SKM-1 (cell line): ENCODE data around the gene UNC5C.

Experiments
- DNase-seq: peaks from one replicate; lab custom pipeline; 2025; ENCODE audit not compliant: unreplicated experiment; lab: John Stamatoyannopoulos, UW

The UNC5C gene

DNA sequence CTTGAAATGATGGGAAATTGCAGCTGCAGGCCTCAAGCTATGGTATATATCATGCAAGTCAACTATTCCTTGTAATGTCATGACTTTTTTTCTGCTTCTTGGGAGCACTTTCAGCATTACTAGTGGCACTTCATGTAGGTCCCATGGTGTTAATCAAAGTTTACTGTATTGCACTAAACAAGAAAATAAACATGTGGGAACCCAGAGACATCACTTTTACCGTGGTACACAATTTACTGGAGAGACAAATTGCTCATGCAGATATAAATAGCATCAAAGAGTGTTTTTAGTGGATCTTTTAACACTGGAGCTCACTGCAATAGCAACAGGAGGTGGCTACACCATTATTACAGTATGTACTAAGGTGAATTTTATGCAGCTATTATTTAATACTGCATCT, 79.2 kb downstream of the UNC5C start:
- no peak for DNase-seq

DNA sequence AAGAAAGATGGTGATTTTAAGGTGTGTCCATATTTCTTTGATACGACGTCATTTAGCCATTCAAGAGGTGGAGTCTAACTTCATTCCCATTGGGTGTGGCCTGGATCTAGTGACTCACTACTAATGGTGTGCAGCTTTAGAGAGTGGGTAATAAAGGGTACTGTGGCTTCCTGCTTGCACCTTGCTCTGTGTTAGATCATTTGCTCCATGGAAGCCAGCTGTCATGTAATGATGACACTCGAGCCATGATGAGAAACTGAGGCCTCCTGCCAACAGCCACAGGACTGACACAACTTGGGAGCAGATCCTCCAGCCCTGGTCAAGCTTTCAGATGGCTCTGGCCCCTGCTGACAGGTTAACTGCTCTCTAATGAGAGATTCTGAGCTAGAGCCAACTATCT, 82.0 kb downstream of the UNC5C start:
- no peak for DNase-seq

DNA sequence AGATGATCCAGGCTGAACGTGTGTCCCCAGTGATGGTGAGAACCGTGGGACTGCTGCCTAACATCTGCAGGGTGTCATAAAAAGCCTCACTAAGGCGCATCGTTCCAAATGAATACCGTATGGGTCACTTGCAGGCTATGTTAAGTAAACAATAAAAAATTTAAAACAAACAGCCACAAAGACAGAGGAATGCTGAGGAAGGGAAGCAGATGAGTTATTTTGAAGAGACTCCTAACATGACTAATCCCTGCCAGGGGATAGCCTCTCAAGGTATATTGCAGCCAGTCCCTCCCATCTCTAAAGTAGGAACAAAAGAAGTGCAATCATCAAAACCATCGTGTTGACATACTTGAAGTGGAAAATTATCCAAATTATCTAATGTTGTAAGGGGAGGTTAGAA, 83.8 kb downstream of the UNC5C start:
- DNase-seq: no peak

DNA sequence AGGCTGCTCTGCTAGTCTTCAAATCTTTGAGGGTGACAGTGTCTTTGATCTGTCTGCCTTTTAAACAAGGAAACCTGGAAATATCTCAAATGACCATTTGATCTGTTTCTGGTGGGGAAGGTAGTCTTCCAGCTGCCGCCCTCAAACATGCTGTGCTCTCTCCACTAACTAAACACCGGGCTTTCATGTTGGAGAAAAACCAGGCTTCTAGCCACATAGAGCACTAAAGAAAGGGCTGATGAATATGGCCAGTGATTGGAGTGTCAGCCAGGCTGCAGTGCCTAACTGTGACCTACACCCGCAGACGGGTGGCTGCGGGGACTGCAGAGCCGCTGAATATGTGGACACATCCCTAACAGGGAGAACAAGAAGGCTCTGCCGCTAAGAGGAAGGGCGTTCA, 85.9 kb downstream of the UNC5C start:
- no peak for DNase-seq

DNA sequence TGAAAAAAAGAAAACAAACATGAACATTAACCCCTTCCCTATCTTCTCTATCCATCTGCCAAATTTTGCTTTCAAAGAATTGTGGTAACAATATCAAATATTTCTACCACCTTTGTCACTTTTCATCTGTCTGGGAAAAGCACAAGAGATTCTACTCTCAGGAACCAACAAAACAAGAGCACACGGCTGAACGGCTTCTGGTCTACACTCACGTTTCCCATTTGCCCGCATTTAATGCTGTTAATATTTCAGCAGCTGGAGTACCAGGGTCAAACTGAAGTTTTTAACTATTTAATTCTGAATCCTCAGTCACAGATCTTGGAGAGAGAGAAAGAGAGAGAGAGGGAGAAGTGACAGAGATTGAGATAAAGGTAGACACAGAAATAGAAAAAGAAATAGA, 91.4 kb downstream of the UNC5C start:
- DNase-seq: no peak

DNA sequence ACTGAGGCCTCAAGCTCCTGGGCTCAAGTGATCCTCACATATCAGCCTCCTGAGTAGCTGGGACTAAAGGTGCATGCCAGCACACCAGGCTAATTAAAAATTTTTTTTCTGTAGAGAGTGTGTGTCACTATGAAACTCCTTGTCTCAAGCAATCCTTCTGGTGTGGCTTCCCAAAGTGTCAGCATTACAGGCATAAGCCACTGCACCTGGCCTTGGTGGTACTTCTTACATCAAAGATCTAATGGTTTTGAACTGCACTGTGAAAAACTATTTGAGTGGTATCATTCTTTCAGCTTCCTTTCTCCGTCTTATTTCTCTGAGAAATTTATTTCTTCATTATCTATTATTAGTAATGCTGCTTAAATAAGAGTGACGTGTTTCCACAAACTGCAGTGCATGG, 98.5 kb downstream of the UNC5C start:
- DNase-seq: no peak

DNA sequence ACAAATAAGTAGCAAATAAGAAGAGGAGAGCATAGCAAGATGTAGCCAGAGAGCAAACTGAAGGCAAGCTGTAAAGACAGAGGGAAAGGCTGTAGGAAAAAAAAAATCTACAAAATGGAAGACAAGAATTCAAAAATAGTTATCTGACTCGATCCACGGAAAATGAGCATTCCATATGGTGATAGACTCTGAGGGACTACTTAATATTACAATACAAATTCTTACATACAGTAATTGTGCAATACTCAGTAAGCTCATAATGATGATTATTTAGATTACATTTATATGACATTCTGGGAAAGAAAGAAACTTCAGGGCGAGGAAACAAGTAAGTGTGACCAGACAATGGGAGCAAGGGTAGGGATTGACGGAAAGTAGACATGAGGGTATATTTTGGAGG, 102.6 kb downstream of the UNC5C start:
- no peak for DNase-seq

DNA sequence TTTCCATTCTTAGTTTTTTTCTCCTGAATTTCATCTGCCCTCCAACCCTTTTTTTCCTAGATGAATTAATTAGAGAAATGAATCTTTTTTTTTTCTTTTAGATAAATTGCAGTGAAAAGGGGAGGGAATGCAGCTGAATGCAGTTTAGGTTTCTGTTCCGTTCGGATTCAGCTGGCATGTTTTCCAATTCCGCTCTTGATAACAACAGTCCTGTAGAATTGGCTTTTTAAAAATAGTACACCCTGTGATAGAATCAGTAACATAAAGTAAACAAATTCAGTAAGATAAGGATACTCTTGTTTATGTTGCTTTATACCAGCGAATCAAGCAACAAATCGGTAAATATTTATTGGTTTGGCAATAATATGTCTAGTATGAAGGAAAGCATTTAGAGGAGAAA, 103.5 kb downstream of the UNC5C start:
- DNase-seq: no peak

DNA sequence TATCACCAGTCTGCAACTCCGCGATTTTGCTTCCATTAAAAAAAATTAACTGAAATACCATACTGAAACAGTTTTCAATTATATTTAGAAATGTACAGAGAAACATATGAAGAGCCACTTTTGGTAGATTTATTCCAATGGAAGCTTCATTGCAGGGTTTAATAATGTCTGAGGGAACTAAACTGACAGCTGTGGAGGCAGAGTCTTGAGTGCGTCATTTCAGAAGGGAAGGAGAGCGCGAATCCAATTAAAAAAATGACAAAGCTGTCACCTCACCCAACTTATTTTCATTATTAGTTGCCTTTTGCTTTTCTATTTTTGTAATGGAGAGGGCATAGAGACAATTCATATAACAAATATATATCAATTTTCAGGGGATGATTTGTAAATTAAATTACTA, 104.0 kb downstream of the UNC5C start:
- DNase-seq: no peak

DNA sequence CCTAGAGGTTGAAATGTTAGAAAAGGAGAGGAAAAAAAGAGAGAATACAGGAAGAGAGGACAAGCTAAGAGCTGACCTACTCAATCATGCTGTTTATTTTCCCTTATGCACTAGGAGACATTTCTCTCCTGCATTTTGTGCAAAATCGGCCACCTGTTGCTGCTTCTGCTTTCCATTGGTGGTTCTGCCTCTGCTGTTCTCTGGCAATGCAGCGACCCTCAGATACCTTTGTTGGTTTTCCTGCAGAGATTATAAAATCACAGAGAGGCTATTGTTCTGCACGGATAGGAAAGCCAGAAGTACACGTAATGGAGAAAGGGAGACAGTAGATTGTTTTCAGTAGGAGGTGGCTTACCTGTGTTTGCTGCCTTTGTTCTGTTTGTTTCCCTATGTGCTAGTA, 108.9 kb downstream of the UNC5C start:
- DNase-seq: no peak

DNA sequence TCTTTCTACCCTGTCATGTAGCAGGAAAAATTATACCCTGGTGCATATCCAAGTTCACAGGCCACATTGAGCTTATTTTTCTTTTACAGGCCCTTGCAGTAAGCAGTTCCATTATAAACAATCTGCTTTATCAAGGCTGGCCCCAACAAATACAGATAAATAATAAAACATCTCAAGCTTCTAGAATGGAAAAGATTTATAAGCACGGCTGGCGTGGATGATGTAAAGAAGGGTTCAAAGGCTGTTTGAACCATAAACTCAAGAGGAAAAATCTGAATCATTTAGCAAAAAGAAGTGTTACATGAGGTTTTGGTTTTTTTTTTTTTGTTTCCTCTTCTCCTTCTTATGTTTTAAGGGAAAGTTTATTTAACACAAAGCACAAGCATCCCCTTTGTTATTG, 109.7 kb downstream of the UNC5C start:
- no peak for DNase-seq

DNA sequence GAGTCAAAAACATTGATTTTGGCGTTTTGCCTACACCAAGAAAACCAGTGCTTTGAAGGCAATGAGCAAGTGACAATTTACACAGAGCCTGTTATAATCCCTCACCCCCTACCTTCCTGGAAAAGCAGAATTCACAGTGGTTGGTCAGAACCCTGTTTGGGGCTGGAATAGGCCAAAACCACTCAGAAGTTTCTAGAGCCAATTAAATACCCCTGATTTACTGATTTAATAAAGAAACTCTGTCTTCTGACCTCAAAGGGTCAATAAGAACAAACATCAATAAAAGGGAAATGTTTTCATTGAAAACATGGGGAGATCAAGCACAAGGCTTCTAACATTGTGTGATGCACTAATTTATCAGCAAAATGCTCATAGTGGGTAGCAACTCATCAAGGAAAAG, 116.3 kb downstream of the UNC5C start:
- no peak for DNase-seq

DNA sequence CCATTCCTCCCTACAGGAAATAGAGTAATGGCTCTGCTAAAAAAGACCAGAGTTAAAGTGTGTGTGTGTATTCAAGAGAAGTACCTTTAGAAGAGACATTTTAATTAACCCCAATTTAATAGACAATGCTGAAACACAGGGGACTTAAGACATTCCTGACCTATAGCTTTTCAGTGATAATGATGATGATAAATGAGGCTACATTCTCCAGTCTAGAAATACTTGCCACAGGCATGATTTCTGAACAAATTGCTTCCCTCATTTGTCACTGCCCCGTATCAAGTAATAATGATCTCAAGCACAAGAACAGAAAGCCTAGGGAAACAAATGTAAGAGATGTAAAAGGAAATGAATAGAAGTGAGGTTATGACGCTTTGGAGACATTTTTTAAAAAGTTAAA, 117.1 kb downstream of the UNC5C start:
- DNase-seq: no peak

DNA sequence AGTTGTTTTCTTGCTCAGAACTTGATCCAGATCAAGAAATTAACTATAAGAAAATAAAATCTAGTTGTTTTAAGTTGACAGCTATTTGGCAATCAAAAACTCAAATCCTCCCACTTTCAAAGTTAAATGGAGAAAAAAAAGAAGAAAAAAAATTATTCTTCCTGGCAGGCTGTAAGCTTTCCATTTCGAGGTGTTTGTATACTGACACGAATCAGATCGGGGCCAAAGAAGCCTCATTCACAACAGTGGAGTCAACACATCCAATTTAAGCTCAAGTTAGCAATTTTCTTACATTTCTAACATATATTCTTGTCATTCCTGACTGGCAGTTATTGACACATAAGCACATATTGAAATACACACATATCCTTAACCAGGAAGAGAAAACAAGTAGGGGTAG, 119.4 kb downstream of the UNC5C start:
- DNase-seq: no peak

DNA sequence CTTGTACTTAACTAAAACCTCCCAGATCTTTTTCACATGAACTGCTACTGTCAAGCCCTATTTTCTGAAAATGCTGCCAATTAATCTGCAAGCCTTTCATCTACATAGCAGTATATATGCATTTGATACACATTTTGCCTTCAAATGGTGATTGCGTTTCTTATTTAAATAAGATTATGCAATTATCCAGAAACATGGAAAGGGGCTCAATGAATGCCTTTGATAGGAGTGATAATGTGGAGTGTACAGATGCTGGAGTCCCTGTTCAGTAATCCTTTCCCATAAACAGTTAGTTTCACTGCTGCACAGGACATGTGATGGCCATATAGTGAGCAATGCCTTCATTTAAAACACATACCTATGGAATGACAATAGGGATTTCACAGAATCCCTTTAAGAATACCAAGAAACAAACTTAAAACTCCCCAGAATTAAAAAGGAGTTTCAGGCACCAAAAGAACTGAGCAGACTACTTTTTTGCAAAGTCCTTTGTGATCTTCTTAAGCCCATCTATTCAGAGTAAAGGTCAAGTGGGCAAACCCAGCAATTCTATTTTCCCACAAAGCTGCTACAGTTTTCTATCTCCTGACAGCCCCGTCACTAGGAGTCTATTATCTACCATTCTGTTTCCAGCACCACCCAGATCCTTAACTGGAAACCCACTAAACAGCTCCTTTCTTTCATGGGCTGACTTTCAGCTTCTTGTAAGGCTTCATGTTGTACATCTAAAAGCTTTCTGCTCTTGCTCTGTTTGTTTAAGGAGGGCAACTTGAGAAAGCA, 120.3 kb downstream of the UNC5C start:
- DNase-seq: no peak

DNA sequence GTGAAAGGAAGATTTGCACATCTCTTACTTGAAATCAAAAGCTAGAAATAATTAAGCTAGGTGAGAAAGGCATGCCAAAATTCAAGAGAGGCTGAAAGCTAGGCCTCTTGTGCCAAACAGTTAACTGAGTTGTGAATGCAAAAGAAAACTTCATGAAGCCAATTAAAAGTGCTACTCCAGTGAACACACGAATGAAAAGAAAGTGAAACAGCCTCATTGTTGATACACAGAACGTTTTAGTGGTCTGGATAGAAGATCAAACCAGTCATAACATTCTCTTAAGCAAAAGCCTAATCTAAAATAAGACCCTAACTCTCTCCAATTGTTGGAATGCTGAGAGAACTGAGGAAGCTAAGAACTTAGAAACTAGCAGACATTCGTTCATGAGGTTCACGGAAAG, 122.3 kb downstream of the UNC5C start:
- DNase-seq: no peak

DNA sequence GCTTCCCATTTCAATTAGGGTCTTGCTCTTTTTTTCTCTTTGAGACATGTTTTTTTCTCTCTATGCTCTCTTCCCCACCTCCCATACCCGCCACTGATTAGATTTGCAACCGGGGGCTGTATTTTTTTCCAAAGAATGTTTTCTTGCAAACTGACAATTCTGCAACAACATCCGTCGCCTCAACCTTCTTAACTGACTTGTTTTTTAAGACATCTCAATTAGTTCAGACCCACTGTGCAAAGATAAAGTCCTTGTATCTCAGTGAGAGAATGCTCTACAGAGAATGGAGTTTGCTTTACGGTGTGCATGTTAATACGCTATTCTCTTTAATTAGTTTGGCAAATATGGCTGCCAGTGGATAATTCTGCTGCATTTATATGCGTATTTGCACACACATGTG, 126.3 kb downstream of the UNC5C start:
- no peak for DNase-seq

DNA sequence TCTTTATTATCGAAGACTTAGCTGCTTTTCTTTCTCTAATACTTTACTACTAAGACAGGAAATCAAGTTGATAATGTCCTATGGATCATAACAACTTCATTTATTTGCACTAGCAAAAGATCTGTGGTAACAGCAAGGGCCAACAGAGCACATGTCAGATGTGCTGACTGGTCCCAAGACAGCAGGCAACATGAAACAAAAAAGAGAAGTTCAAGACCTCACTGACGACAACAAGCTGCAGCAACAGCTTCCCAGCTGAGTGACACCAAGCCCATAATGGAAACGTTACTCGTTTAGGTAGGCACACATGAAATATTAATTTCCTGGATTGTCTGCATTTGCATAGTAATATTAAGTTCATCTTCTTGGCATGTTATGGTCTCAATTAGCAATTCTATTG, 126.9 kb downstream of the UNC5C start:
- no peak for DNase-seq

DNA sequence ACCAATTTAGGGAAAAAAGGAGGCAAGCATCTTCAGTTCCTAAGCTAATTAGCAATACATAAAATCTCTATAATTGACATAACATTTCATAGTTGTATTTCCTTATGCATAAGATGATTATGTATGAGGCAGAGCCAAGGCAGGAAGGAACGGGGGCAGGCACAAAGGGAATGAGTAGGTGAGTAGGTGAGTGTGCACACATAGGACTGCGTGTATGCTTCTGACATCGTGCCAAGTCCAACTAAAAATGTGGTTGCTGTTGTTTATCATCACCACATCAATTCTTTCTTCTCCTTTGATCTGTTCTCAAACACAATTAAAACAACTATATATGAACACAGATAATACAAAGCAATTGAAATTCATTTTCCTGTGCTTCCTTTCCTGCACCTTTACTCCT, 131.2 kb downstream of the UNC5C start:
- DNase-seq: no peak

DNA sequence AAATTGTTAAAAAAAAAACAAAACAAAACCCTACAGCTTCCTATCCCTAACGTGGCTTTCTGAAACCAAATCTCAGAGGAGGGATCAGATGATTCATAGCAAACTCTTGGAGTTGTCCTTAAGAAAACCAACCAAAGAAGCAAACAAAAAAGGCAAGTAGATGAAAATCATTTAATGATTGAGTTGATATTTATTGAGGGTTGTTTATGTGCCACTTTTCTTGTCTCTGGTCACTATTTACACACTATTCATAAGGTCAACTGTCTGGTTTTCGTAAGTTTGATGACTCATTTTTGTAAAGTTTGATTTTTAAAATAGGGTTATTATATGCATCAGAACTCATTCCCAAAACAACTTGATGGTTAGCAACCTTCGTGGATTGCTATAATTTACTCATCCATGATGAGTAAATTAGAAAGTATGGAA, 133.4 kb downstream of the UNC5C start:
- DNase-seq: no peak

DNA sequence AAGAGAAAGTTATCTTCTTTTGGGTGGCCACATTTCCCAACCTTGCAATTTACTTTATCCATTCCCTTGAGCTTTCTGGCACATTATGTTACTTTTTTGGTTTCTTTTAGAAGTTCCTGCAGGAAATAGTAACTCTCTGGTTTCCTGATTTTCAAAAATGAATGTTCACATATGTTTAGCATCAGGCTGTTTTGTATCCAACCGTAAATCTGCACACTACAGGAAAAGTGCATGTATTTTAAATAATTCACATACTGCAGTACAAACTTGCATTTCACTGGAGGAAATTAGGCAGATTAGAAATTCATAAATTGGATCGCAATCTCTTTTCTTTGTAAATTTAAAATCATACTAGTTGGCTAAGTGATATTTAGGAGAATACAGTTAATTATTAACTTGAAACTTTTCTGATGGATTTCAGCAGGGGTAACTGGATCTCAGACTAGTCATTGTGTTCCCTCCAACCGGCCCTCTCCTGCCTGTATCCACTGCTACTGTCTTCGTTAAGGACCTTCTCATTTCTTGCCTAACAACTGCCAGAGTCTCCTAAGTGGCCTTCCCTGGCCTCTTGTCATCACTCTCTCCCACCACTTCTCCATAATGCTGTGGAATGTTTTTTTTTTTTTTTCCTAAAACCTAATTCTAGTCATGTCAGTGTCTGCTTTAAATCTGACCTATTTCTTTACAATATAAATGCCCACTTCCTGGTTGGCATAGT, 137.2 kb downstream of the UNC5C start:
- no peak for DNase-seq

DNA sequence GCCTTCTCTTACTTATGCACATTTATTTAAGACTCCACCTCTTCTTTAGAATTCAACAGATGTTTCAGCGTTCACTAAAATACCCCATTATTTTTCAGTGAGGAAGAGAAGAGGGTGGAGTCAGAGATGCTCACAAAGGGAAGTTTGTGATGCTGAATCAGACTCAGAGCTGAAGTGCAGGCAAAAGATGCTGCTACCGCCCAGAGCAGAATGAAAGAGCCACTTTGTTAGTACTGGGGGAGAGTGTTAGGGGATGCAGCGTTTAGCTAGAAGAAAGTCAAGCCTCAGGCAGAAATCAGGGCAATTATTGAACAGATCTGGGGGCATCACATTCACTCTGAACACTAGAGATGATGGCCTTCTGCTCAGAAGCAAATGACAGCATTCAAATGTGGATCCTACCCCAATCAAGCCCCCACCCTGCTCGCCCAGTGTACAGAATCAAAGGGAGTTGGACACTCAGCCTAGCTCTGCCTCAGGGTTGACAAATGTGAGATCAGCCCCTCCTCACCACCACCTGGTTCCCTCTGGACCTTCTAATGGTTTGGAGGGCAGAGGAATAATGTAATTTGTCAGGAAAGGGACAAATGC, 138.3 kb downstream of the UNC5C start:
- no peak for DNase-seq
